Measurements from ENCODE around the gene SLCO2B1.

DNA sequence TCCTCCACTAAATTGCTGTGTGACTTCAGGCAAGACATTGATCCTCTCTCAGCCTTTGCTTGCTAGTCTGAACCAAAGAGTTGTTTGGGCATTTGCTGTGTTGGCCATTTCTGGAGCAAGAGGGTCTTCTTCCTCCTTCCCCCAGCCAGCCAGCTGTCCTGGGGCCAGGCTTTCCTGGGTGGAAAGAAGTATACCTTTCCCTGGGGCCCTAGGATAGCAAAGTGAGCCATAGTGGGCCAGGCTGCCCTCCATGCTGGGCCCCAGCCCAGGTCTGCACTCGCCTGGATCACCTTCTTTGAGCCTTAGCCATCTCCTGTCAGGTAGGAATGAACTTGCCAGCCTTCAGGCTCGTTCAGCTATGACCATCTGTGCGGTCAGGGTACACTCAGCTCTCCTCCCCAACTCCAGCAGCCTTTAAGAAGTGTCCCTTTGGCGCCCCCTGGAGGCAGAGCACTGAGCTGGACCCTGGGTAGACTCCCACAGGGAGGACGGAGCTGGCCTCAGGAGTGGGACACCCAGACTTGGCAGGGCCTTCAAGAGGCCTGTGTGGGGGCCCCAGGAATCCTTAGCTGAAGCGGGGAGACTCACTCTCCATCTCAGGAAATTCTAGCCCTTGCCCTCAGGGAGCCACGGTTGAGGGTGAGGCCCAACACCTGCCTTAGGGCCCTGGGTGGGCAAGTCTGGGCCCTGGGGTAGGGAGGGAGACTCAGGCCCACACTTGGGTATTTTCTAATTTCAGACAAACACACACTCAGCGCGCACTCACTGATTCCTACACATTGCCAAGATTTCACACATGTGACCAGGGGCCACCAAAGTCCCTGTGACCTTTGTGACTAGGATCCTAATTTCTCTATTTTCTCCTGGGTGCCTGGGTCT, 54.0 kb downstream of the SLCO2B1 start:
- TF ChIP-seq, protein P1, sequence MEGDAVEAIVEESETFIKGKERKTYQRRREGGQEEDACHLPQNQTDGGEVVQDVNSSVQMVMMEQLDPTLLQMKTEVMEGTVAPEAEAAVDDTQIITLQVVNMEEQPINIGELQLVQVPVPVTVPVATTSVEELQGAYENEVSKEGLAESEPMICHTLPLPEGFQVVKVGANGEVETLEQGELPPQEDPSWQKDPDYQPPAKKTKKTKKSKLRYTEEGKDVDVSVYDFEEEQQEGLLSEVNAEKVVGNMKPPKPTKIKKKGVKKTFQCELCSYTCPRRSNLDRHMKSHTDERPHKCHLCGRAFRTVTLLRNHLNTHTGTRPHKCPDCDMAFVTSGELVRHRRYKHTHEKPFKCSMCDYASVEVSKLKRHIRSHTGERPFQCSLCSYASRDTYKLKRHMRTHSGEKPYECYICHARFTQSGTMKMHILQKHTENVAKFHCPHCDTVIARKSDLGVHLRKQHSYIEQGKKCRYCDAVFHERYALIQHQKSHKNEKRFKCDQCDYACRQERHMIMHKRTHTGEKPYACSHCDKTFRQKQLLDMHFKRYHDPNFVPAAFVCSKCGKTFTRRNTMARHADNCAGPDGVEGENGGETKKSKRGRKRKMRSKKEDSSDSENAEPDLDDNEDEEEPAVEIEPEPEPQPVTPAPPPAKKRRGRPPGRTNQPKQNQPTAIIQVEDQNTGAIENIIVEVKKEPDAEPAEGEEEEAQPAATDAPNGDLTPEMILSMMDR (IDR thresholded peaks at IDR 0.05) = peak; percentile 87 to 97 (median 92)
- TF ChIP-seq POLR2A (IDR thresholded peaks at IDR 0.05) = no peak

Measured in heart left ventricle (tissue), 13 donors.